ENCODE results near the gene ATP6V1G3.

DNA sequence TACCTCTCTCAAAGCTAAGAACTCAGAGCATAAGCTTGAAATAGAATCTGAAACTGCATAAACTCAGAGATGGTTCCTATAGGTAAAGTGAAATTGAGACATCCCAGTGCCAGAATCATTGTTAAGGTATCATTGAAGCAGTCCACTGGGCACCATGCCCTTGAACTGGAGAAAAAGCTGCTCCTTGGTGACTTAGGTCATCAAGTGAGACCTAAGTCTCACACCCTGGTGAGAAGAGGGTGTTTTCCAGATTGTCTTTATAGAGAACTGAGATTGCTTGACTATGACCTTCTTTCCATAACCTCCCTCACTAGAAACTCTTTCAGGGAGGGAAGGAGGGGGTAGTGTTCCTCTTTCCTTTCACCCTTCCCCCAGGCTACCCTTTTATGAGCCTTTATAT, 9.4 kb upstream of the ATP6V1G3 start:
- TF ChIP-seq EZH2phosphoT487 (IDR thresholded peaks at IDR 0.05; ENCODE audit: low read length) (no peak), CTCF (IDR thresholded peaks at IDR 0.05; ENCODE audit: low read length) (no peak)

Data from MM.1S (cell line).